Body of pancreas (tissue), 4 donors: ENCODE results near the gene SETDB1.

Experiments
- POLR2A ChIP-seq, 3 donors: fragments of 450-650 bp; IDR thresholded peaks; one replicate each; pipeline ENCODE4 v1.6.1; 2016; ENCODE audit warnings: antibody characterized with exemption in 3 of 3, mild to moderate bottlenecking in 2 of 3
- TF ChIP-seq, protein P1 (sequence below), 7 experiments: fragments of 450-650 bp in 4 of 7; fragments of 200-600 bp in 3 of 7; sonication (generic) in 3 of 7; IDR thresholded peaks; one replicate each; pipeline ENCODE4 v1.5.1; 2016 to 2019; ENCODE audit warnings: antibody characterized with exemption in 7 of 7

DNA sequence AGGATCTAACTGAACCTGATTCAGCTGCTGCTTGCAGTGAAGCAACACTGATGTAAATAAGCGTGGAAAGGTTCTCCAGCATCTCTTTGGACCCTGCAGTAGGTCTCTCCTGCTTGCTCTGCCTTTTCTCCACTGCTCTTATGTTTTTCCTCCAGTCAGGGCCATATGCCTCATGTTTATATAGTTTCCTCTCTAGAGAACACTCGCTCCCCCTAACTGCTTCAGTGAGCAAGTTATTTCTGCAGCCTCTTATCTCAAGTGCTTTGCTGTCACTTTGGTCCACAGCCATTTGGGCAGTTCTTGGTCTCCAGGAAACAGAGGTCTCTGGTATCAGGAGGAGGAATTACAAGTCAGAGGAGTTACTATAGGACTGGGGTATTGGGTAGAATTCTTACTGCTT lies 87.4 kb downstream of the SETDB1 start:
- TF ChIP-seq, protein P1, sequence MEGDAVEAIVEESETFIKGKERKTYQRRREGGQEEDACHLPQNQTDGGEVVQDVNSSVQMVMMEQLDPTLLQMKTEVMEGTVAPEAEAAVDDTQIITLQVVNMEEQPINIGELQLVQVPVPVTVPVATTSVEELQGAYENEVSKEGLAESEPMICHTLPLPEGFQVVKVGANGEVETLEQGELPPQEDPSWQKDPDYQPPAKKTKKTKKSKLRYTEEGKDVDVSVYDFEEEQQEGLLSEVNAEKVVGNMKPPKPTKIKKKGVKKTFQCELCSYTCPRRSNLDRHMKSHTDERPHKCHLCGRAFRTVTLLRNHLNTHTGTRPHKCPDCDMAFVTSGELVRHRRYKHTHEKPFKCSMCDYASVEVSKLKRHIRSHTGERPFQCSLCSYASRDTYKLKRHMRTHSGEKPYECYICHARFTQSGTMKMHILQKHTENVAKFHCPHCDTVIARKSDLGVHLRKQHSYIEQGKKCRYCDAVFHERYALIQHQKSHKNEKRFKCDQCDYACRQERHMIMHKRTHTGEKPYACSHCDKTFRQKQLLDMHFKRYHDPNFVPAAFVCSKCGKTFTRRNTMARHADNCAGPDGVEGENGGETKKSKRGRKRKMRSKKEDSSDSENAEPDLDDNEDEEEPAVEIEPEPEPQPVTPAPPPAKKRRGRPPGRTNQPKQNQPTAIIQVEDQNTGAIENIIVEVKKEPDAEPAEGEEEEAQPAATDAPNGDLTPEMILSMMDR (IDR thresholded peaks at IDR 0.05) = peak in 4 of 7 experiments; percentile 8 to 37 (median 14)
- no peak for TF ChIP-seq POLR2A (IDR thresholded peaks at IDR 0.05)
